ENCODE results near the gene LIPG.

Gene LIPG

DNA sequence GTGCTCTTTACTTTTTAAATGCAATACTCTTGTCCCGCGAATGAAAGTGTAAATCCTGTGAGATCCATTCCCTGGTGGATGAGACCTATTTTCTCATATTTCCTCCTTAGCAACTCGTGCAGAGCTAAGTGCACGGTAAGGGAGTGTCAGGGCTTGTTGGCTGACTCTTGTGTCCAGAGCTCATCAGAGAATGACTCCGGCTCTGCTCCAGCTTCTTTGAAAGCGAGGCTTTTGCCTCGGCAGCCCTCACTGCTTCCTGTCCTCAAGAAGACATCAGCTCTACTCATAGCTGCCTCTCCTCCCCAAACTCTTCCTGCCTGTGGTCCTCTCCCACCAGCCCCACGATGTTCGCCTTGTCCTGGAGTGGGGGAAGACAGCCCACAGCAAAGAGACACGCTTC lies 70.7 kb downstream of the LIPG start:
- DNase-seq = no peak

DNA sequence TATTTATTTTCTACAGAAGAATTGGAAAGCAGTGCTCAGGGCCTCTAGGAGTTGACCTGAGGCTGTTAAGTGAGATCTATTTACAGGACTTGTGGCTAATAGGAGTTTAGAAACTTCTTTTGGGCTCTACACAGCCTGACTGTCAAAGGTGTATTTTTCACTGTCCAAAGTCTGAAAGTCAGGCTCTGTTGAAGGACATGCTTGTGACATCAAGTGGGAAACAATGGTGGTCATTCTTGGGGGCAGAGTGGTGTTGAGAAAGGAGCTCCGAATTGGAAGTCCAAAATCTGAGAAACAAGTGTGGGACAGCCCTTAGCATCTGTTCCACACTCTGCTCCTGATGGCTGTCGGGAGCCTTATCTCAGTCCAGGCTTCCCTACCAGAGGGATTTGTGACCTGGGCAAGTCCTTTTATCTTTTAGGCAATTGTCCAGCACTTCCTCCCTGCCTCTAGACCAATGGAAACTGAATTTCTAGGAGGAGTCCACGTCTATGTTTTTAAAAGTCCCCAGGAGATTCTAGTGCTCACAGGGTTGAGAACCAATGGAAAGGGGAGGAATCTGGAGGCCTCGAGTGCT lies 76.4 kb downstream of the LIPG start:
- no peak for DNase-seq

DNA sequence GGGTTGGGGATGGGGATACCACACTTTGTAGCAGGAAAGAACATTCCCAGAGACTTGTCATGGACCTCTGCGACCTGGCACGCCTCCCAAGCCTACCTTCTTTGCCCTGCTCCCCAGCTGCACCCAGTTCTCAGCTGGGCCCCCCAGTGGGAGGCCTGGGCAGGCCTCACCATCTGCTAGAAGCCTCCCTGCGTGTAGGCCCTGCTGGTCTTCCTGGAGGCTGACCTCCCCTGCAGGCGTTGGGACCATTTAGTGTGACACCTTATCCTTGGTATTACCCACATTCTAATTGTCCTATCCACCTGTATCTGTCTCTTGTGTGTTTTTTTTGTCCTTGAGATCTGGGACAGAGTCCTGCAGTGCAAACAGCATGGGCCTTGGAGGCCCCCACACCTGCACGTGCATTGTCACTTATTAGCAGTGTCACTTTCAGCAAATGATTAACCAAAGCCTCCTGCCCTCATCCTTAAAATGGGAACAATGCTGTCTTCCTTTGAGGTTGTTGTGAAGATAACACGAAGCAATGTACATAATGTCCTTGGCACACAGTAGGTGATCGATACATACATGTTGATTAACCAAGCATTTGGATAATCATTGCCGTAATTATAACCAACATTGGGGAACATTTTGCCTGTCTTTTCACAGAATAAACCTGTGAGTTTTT lies 77.2 kb downstream of the LIPG start:
- DNase-seq = no peak

DNA sequence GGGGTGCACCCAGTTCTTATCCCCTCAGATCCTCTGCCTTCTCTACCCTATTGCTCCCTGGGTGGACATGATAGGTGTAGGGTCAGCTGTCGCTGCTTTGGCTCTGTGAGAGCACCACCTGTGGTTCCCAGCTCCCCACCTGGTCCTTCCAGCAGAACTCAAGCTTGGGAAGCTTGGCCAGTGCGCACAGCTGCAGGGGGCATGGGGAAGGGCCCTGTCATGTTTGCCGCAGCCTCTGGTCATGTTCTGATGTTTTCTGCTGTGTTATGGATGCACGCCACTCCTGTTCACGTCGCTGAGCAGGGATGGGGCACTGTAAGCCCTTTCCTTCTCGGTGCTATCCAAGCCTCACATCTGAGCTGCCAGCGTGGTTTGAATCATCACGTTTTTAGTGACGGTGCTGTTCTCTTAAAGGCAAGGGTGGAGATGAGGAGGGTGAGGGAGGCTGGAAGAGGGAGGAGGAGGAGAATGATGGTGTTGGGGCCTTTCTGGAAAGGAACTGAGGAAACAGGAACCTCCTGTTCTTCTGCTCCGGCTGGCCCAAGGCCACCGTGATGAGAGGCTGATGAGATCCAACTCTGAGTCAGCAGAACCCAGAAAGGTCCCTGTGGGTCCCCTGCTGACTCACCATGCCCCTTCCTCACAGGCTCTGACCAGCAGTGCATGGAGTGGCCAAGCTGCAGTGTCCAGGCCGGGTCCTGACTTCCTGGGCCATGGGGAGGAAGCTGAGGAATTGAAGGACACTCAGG lies 78.0 kb downstream of the LIPG start:
- no peak for DNase-seq

DNA sequence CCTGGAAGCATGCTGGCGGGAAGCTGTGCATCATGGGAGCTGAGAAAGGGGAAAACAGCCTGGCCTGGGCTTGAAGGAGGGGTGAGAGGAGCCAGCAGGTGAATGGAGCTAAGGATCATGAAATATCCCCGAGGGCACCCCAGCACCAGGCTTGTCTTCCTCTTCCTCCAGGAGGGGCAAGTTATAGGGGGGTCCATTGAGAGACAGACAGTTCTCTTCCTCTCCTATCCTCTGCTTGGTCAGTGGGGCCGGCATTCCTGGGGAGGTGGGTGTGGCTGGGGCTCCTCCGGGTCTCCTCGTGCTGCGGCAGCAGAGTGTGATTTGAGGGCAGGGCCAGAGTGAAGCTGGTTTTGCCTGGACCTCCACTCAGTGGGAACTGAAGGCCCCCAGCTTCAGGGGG lies 78.9 kb downstream of the LIPG start:
- no peak for DNase-seq

DNA sequence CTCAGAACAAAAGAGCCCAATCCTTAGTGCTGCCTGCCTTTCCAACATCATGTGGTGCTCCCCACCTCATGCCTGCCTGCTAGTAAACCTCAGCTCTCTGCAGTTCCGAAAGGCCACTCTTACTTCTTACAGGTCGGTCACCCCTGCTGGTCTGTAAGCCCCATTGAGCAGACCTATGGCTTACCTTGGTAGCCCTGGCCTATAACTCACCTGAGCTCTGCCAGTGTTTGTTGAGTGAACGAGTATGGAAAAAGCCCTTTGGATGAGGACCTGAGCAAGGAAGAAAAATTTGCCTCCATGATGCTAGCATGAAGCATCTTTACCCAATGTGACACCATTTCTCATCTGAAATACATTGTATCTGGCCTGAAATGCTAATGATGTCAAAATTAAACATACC lies 83.3 kb downstream of the LIPG start:
- no peak for DNase-seq

DNA sequence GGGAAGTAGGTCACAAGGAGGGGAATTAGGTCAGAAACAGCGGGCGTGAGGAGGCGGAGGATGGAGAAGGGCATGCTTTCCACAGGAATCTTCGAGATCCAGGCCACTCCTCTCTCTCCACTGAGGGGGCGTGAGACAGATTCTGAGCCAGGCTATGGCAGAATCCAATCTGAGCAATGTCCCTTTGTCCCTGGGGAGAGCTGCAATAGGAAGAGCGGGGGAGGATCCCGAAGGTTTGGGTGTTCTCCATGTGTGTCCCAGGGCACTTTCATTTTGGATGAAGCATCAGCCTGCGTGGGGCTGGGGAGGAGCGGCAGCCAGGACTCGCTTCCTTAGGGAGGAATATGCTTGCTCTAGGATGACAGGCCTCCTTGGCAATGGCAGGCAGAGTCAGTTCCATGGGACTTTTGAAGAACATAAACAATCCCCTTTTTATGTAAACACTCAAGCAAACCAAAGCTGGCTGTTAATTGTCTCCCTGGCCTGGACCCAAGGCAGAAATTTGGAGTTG lies 84.0 kb downstream of the LIPG start:
- DNase-seq = no peak

DNA sequence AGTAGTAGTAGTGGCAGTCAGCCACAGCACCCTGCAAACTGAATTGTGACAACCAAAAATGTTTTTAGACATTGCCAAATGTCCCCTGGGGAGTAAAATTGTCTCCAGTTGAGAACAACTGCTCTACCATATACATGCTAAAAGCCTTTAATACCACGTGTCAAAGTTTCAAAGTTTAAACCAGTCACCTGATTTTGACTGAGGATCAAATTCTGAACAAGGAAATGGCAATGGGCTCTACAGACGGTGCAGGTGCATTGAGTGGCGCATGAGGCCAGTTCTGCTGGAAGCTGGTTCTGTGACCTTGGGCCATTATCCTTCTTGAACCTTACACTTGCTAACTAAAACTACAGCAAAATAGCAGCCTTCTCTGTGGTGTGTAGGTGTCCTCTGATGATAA lies 85.0 kb downstream of the LIPG start:
- no peak for DNase-seq

DNA sequence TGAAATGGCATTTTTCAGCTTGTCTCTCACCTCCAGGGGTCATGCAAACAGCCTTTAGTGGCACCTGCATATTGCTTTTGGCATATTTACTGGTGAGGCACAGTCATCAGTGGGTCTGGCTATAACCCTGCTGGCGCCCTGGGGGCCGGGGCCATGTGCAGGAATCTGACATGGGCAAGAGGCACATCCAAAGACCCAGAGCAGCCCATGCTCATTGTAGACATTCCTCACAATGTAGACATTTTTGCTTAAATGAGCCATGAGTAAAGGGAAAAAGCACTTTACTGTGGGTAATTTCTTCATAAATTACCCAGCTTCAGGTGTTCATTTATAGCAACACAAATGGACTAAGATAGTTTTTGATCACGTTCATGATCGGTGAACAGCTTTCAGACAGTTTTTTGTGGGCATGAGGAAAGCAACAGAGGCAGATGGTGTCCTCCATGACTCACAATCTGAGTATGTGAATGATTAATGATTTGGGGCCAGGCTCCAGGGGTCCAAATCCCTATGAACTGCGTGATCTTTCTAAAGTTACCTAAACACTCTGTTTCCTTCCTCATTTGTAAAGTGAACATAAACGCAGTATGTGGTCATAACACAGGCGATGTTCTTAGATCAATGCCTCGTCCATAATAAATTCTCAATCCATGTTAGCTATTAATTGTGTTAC lies 85.8 kb downstream of the LIPG start:
- DNase-seq = no peak

DNA sequence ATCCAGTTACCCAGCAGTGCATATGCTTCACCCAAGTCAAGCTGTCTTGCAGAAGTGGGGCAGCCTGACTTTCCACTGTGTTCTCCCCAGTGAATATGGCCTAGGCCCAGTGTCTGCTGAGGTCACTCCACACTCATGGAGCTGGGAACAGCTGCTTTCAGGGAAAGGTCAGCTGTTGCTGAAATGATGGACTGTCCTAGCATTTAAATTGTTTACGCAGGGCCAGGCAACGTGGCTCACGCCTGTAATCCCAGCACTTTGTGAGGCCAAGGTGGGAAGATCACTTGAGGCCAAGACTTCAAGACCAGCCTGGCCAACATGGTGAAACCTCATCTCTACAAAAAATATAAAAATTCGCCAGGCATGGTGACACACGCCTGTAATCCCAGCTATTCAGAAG lies 86.5 kb downstream of the LIPG start:
- no peak for DNase-seq

Data from anterior cingulate cortex (tissue), 58 donors.